Fibroblast of villous mesenchyme (primary cell): ENCODE measurements around the gene XRCC5. TPM values are rescaled to one million over a fixed set of nuclear protein-coding genes. Genes with fewer than 3 reads are reported as not detected.

Experiments
- DNase-seq: peaks from one replicate; pipeline ENCODE4 v3.0.0-alpha.2; 2010; ENCODE audit warnings: low read depth
- H3K4me3 ChIP-seq: 2 replicates; pipeline ENCODE4 v1.5.1; 2011; ENCODE audit warnings: low read depth, mild to moderate bottlenecking, low read length
- CTCF ChIP-seq: IDR thresholded peaks from 2 replicates; pipeline ENCODE4 v1.5.1; 2012; ENCODE audit warnings: low read depth, mild to moderate bottlenecking, low read length; ENCODE audit not compliant: insufficient read depth
- total RNA-seq: library from RNA; depleted of rRNA; stranded (reverse); fragments of >200 nt; gene quantifications from 2 replicates; pipeline ENCODE4 v1.2.3, GENCODE V29; 2012

The XRCC5 gene
- total RNA-seq, 1 donor: 278 TPM

GRCh38 chr2:216192181-216192580 lies 83.0 kb downstream of the XRCC5 start:
- TF ChIP-seq CTCF: no peak
- no peak for DNase-seq
- no peak overlapping the region for H3K4me3 ChIP-seq

- no peak overlapping the region for H3K4me3 ChIP-seq
- no peak for DNase-seq
- no peak for TF ChIP-seq CTCF
Measured at GRCh38 chr2:216192931-216193330, 83.8 kb downstream of the XRCC5 start.

GRCh38 chr2:216194013-216194412 lies 84.9 kb downstream of the XRCC5 start:
- no peak for DNase-seq
- no peak for TF ChIP-seq CTCF
- no peak overlapping the region for H3K4me3 ChIP-seq

GRCh38 chr2:216194561-216194960 lies 85.4 kb downstream of the XRCC5 start:
- H3K4me3 ChIP-seq: no peak overlapping the region
- TF ChIP-seq CTCF: no peak
- no peak for DNase-seq

GRCh38 chr2:216195565-216196029 lies 86.4 kb downstream of the XRCC5 start:
- no peak for TF ChIP-seq CTCF
- peak; percentile 73 for DNase-seq
- no peak overlapping the region for H3K4me3 ChIP-seq

- no peak for TF ChIP-seq CTCF
- no peak for DNase-seq
- no peak overlapping the region for H3K4me3 ChIP-seq
Measured at GRCh38 chr2:216201692-216202306, 92.7 kb downstream of the XRCC5 start.
